Ascending aorta (tissue), 2 donors: ENCODE measurements around the gene ACCSL. TPM values are rescaled to one million over a fixed set of nuclear protein-coding genes. Genes with fewer than 3 reads are reported as not detected.

Experiments
- DNase-seq, 2 donors: peaks; one replicate each; pipeline ENCODE4 v3.0.0-alpha.2; 2019; ENCODE audit warnings: low spot score in 2 of 2
- H3K27ac ChIP-seq, 2 donors: fragments of 200-600 bp; sonication (generic); one replicate each; pipeline ENCODE4 v1.5.1; 2016 to 2017; ENCODE audit warnings: mild to moderate bottlenecking in 1 of 2
- H3K27me3 ChIP-seq: fragments of 200-600 bp; sonication (generic); one replicate; pipeline ENCODE4 v1.5.1; 2017
- H3K36me3 ChIP-seq, 2 donors: fragments of 200-600 bp; sonication (generic); one replicate each; pipeline ENCODE4 v1.5.1; 2016
- H3K4me1 ChIP-seq, 2 donors: fragments of 200-600 bp; sonication (generic); one replicate each; pipeline ENCODE4 v1.5.1; 2016 to 2017; ENCODE audit warnings: mild to moderate bottlenecking in 1 of 2
- H3K4me3 ChIP-seq, 2 donors: fragments of 200-600 bp; sonication (generic); one replicate each; pipeline ENCODE4 v1.5.1; 2016 to 2017; ENCODE audit warnings: mild to moderate bottlenecking in 1 of 2
- H3K9me3 ChIP-seq, 2 donors: fragments of 200-600 bp; sonication (generic); one replicate each; pipeline ENCODE4 v1.5.1; 2016
- intact Hi-C: fragments of 100-400 bp; cut with DNase I; formaldehyde crosslinking; loops from one replicate; pipeline ENCODE4 v1.15.1; 2023
- total RNA-seq: library from RNA; depleted of rRNA; stranded (reverse); fragments of >200 nt; gene quantifications from one replicate; pipeline ENCODE4 v1.1.0, GENCODE V29; 2016
- TF ChIP-seq, protein P1 (sequence below), 3 experiments: fragments of 200-600 bp in 2 of 3; fragments of 450-650 bp in 1 of 3; sonication (generic) in 2 of 3; IDR thresholded peaks; one replicate each; pipeline ENCODE4 v1.5.1; 2016 to 2019; ENCODE audit warnings: antibody characterized with exemption in 3 of 3, mild to moderate bottlenecking in 1 of 3, moderate library complexity in 1 of 3

The ACCSL gene
- total RNA-seq, 1 donor from 2014 or later, result not detected

DNA sequence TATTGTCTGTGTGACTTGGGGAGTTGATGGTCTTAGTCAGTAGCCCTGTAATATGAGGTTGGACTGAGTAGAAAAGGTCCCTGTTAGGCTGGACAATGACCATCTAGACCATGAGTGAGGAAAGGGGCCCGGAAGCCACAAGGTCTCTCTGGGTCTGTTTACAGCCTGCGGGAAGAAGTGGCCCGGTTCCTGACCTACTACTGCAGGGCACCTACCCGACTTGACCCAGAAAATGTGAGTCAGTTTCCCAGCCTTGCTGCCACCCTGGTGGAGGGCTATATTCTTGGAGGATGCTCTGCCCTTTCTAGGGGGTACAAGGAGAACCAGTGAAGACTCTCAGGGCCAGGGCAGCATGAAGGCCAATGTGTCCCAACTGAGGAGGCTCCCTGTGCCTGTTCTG, 3.4 kb downstream of the ACCSL start:
- Histone ChIP-seq H3K27me3 (no peaks in the 10 kb centered on the region), H3K27ac (no peak overlapping the region), H3K4me3 (no peak overlapping the region), H3K9me3 (no peaks in the 10 kb centered on the region), H3K4me1 (no peaks in the 10 kb centered on the region), H3K36me3 (no peaks in the 10 kb centered on the region)
- TF ChIP-seq, protein P1, sequence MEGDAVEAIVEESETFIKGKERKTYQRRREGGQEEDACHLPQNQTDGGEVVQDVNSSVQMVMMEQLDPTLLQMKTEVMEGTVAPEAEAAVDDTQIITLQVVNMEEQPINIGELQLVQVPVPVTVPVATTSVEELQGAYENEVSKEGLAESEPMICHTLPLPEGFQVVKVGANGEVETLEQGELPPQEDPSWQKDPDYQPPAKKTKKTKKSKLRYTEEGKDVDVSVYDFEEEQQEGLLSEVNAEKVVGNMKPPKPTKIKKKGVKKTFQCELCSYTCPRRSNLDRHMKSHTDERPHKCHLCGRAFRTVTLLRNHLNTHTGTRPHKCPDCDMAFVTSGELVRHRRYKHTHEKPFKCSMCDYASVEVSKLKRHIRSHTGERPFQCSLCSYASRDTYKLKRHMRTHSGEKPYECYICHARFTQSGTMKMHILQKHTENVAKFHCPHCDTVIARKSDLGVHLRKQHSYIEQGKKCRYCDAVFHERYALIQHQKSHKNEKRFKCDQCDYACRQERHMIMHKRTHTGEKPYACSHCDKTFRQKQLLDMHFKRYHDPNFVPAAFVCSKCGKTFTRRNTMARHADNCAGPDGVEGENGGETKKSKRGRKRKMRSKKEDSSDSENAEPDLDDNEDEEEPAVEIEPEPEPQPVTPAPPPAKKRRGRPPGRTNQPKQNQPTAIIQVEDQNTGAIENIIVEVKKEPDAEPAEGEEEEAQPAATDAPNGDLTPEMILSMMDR (IDR thresholded peaks at IDR 0.05), result no peak
- peak in 1 of 2 donors; percentile 52 for DNase-seq
- intact Hi-C loops, result no loop called here

DNA sequence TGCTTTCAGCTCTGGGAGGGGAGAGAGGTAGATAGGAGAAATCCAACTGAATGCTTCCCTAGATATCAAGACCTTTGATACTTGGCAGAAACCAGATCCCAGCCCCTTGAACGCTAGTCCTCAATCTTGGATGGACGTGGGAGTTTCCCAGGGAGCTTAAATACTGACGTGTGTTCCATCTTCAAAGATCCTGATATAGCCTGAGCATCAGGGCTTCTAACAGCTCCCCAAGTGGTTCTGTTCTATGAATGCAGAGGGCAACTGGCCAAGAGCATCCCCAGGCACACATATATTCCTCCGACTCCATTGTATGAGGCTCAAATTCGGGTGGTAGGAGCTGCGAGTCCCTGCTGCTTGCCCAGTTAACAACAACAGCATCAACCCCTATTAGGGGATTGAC, 9.6 kb downstream of the ACCSL start:
- no peaks in the 10 kb centered on the region for H3K9me3 ChIP-seq
- H3K4me3 ChIP-seq, result no peak overlapping the region
- peak in 1 of 2 donors; percentile 13 for DNase-seq
- H3K36me3 ChIP-seq, result no peaks in the 10 kb centered on the region
- no peaks in the 10 kb centered on the region for H3K27me3 ChIP-seq
- no peaks in the 10 kb centered on the region for H3K4me1 ChIP-seq
- intact Hi-C loops, result no loop called here
- TF ChIP-seq, protein P1 (IDR thresholded peaks at IDR 0.05), result no peak
- H3K27ac ChIP-seq, result no peak overlapping the region

GRCh38 chr11:44058275-44058674, 10.5 kb downstream of the ACCSL start:
- TF ChIP-seq, protein P1 (IDR thresholded peaks at IDR 0.05), result no peak
- H3K4me3 ChIP-seq, result no peak overlapping the region
- H3K27ac ChIP-seq, result no peak overlapping the region
- H3K27me3 ChIP-seq, result no peaks in the 10 kb centered on the region
- no peaks in the 10 kb centered on the region for H3K9me3 ChIP-seq
- no peaks in the 10 kb centered on the region for H3K36me3 ChIP-seq
- DNase-seq, result peak in 1 of 2 donors; percentile 31
- H3K4me1 ChIP-seq, result no peaks in the 10 kb centered on the region
- intact Hi-C loops, result no loop called here

GRCh38 chr11:44065161-44065661, 17.4 kb downstream of the ACCSL start:
- H3K4me1 ChIP-seq, result peaks cover 0 to 10% of the 10 kb centered on the region in 2 donors
- no peaks in the 10 kb centered on the region for H3K27me3 ChIP-seq
- TF ChIP-seq, protein P1 (IDR thresholded peaks at IDR 0.05), result no peak
- no peak for DNase-seq
- H3K36me3 ChIP-seq, result no peaks in the 10 kb centered on the region
- H3K27ac ChIP-seq, result peak overlapping the region; percentile 89 to 92
- no peaks in the 10 kb centered on the region for H3K9me3 ChIP-seq
- intact Hi-C loops, result no loop called here
- peak overlapping the region; percentile 71 to 76 for H3K4me3 ChIP-seq

GRCh38 chr11:44065841-44066731, 18.3 kb downstream of the ACCSL start, which contains the start of gene ACCS:
Gene ACCS (plus strand): TSS chr11:44066270. CDS start chr11:44067628, 1,358 bp downstream.
- Histone ChIP-seq H3K9me3 (no peaks in the 10 kb centered on the region), H3K27me3 (no peaks in the 10 kb centered on the region), H3K36me3 (peaks cover under 1 to 2% of the 10 kb centered on the region in 2 donors), H3K4me1 (peaks cover 0 to 10% of the 10 kb centered on the region in 2 donors), H3K4me3 (peak within 1 kb of the TSS; percentile 71 to 76), H3K27ac (peak within 1 kb of the TSS; percentile 89 to 92)
- TF ChIP-seq, protein P1 (IDR thresholded peaks at IDR 0.05), result peak; percentile 81 to 89 (median 83)
- DNase-seq, result peak; percentile 90 to 99
- intact Hi-C loops, result no loop called here
